ENCODE results near the gene ADAMTS17. TPM values are rescaled to one million over a fixed set of nuclear protein-coding genes. Genes with fewer than 3 reads are reported as not detected.

Gene ADAMTS17
- 1.4 TPM for total RNA-seq
- long read RNA-seq, partial matches to known transcripts = 0 of 1 reads
- long read RNA-seq, other reads (novel, unspliced or antisense) = 1 of 1 reads

DNA sequence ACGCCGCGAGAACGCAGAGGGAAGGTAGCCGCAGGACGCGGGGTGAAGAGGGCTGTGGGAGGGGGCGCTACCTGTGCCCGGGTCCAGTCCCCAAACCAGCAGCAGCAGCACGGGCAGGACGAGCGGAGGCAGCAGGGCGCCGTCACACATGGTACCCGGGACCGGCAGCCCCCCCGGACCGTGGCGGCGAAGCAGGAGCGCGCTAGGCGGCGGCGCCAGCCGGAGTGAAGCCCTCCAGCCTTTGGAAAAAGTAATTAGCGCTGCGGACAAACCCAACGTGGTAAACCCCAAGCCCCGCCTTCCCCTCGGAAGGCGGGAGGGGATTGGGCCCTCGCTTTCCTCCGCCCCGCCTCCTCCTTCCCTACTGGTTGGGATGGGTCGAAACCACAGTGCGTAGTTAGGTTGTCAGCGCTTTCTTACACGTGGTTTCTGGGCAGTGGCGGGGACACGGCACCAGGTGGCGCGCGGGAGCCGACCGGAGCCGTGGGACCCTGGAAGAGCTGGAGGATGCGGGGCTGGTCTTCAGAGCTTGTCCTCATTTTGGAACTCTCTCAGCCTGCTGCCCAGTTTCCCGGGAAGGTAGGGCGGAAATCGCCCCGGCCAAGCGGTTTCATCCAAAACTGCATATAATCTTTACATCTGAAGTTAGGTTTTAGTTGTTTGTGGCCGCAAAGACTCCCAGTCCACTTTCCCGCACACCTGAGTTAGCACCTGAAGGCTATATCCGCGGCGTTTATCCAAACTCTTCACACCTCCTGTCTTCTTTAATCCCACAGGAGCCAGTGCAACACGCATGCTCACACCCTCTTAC is at the start of gene ADAMTS17:
TSS of gene ADAMTS17 (minus strand) at position 226 of the 811 bp plus-strand sequence. CDS start at position 150, 76 bp downstream.
- ATAC-seq (peak; percentile 99), DNase-seq (ENCODE audit: missing footprints) (peak; percentile 96)
- intact Hi-C loops (cut with DNase I) = loop anchor here (2.0 to 10.0 kb wide), 3 partner anchors 263 to 663 kb away; partner anchors contain the start of genes ASB7 and LINS1

- DNase-seq (ENCODE audit: missing footprints) = no peak
- intact Hi-C loops (cut with DNase I) = no loop called here
- no peak for ATAC-seq
Observed at GRCh38 chr15:100385300-100386050, 43.7 kb upstream of the ADAMTS17 start.

DNA sequence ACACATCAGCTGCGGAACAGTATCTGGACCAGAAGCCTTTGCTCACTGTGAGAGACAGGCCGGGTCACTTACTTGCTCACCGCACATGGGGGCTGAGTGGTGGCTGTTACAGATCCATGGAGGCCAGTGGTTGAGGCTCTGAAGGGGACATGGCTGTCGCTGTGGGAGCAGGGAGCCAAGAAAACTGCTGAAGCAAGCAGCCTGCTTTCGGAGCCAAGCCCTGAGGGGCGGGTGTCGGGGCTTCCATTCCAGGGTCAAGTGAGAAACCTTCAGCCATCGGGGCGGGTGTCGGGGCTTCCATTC is 42.3 kb upstream of the ADAMTS17 start:
- intact Hi-C loops (cut with DNase I) = no loop called here
- no peak for ATAC-seq
- DNase-seq (ENCODE audit: missing footprints) = peak; percentile 65

DNA sequence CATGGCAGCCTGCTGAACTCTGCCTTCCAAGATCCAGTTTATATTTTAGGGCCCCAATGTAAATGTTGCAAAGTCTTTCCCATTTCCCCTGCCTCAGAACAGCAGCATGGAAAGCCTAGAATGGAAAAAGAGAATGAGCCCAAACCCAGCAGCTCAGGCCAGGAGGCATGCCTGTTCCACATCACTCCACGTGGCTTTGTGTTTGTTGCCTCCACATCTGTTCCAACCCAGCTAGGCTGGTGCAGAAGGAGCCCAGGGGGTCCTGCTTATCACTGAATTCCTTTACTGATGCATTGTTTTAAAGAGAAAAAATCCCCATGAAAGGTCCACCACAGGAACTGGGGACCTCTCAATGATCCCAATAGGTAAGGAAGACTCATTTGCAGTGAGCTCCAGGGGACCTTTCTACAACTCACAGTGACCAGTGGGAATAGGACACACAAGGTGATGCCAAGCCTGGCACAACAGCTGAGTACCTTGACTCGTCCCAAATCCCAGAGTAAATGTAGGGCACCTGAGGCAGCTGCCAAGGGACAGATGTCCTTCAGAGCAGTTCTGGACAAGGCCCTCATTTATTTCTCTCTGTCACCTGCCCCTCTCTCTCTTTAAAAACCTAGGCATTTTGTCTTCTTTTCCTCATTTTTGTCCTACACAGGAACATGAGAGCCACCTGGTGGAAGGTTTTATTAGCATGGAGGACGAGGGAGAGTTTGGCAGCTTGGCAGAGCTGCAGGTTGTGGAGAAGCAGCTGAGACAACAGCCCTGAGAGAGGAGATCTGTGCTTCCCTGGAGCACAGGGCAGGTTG is 41.7 kb upstream of the ADAMTS17 start:
- ATAC-seq (no peak), DNase-seq (ENCODE audit: missing footprints) (no peak)
- intact Hi-C loops (cut with DNase I) = no loop called here

DNA sequence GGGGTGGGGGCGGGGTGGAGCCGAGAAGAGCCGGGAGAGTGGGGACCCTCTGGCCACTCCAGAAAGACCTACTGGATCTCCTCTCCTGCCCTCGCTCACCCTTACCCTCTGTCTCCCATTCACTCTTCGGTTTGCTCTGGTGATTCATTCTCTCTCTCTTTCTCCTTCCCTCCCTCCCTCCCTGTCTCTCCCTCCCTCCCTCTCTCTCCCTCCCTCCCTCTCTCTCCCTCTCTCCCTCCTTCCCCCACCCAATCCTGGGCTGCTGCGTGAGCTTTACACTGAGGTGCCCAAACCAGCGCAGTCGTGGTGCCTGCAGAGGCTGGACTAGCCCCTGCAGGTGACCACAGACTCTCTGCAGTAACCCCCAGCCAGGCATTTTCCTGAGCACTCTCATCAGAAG is 32.2 kb upstream of the ADAMTS17 start:
- ATAC-seq (no peak), DNase-seq (ENCODE audit: missing footprints) (no peak)
- intact Hi-C loops (cut with DNase I) = no loop called here

DNA sequence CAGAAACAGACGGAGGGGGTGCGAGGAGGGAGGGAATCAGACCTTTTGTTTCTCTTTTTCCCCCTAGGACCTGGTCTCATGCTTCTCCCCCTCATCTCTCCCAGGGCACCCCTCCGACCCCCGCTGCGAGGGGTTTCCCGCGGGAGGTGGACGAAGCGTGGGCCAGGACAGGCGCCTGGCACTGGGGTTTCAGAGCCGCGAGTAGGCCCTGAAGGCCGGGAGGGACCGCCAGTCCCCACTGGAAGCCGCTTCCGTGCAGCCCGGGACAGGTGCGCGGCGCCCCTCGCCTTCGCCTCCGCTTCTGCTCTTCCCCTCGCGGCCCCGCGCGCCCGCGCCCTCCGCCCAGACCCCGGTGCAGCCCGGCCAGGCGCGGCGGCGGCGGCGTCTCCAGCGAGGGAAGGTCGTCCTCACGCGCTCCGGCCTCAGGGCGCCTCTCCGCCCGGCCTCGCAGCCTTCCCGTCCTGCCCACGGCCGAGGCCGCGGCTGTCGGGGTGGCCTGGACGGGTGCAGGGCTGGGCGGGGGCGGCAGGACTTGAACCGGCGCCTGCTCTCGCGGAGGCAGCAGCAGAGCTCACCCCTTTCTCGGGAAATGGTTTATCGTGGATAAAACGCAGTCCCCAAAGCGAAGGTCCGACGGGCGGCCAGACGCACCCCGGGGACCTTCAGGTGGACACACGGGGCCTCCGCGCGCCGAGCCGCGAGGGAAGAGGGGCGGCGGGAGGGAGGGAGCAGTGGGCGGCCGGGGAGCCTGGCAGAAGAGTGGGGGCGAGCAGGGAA is 31.5 kb upstream of the ADAMTS17 start:
- intact Hi-C loops (cut with DNase I) = no loop called here
- ATAC-seq (peak; percentile 37), DNase-seq (ENCODE audit: missing footprints) (no peak)

GRCh38 chr15:100372739-100373119 is 31.0 kb upstream of the ADAMTS17 start:
- intact Hi-C loops (cut with DNase I) = no loop called here
- ATAC-seq = peak; percentile 72

DNA sequence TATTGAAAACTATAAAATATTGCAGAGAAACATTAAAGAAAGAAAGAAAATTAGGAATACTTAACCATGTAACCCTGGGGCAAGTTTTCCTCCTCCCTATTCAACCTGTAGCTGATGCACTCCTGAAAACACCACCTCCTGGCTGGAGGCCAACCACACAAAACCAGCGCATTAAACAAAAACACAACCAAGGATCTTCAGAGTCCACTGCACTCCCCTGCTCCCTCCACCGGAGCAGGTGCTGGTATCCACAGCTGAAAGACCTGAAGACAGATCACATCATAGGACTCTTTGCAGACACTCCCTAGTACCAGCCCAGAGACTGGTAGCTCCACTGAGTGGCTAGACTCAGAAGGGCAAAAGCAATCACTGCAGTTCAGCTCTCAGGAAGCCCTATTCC is 13.6 kb upstream of the ADAMTS17 start:
- DNase-seq (ENCODE audit: missing footprints) = no peak
- no peak for ATAC-seq
- intact Hi-C loops (cut with DNase I) = no loop called here

More at GRCh38 chr15:100372739-100373119, 31.0 kb upstream of the ADAMTS17 start:
- DNase-seq (ENCODE audit: missing footprints) = no peak

GRCh38 chr15:100353449-100353848 is 11.7 kb upstream of the ADAMTS17 start:
- DNase-seq (ENCODE audit: missing footprints) (no peak), ATAC-seq (no peak)
- intact Hi-C loops (cut with DNase I) = no loop called here

- DNase-seq (ENCODE audit: missing footprints) (no peak), ATAC-seq (peak; percentile 67)
- intact Hi-C loops (cut with DNase I) = loop anchor here (2.0 kb wide), 1 partner anchor 222 kb away; no protein-coding TSS in a partner anchor
Observed at GRCh38 chr15:100350434-100351226, 8.9 kb upstream of the ADAMTS17 start.

DNA sequence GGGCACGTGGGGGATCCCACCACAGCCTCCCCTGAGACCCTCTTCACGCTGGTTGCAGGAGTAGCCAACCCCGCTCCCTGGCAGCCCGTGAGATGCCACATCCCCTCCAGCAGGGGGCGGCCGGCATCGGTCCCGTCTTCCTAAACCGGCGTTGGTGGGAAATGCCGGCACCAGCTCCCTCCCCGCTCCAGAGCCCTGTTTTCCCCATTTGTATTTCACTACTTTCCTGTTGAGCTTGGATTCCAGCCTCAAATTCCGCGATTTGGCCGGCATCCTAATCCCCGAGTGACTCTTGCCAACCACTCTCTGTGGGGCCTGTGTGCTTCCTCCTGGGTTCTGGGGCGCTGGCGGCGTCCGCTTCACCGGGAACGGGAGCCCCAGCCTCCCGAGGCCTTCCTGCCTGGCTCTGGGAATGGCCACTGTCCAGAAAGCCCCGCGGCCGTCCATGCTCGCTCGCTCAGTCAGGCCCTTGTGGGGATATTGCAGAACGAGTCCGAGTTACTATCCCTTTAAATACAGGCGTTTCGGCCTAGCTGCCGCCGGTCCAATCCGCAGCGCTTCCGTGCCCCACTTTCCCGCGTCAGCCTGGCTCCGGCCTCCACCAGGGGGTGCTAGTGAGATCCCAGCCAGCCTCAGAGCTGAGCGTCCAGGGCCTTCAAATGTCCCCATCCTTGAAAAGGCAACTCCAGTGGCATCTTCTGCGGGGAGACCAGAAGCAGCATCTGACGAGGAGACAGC is 8.1 kb upstream of the ADAMTS17 start:
- DNase-seq (ENCODE audit: missing footprints) (peak; percentile 96), ATAC-seq (peak; percentile 97)
- intact Hi-C loops (cut with DNase I) = loop anchor here (2.0 to 10.0 kb wide), 3 partner anchors 223 to 655 kb away; partner anchors contain the start of genes ASB7 and LINS1

GRCh38 chr15:100349321-100349695 is 7.5 kb upstream of the ADAMTS17 start:
- intact Hi-C loops (cut with DNase I) = loop anchor here (10.0 kb wide), 2 partner anchors 255 to 655 kb away; partner anchors contain the start of genes ASB7 and LINS1
- DNase-seq (ENCODE audit: missing footprints) (no peak), ATAC-seq (no peak)

DNA sequence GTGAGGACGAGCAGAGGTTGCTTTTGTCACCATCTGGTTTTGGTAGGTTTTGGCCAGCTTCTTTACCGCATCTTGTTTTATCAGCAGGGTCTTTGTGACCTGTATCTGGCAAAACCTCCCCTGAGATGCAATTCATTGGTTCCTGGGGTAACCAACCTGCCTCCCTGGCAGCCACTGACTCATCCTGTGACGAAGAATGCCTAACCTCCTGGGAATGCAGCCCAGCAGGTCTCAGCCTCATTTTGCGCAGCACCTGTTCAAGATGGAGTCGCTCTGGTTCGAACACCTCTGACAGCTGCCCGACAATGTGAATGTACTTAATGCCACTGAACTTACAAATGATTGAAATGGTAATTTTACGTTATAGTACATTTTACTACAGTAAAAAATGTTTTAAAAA is 6.8 kb upstream of the ADAMTS17 start:
- DNase-seq (ENCODE audit: missing footprints) (no peak), ATAC-seq (no peak)
- intact Hi-C loops (cut with DNase I) = loop anchor here (10.0 kb wide), 2 partner anchors 256 to 656 kb away; partner anchors contain the start of genes ASB7 and LINS1

- no peak for ATAC-seq
- intact Hi-C loops (cut with DNase I) = loop anchor here (10.0 kb wide), 2 partner anchors 258 to 658 kb away; partner anchors contain the start of genes ASB7 and LINS1
- DNase-seq (ENCODE audit: missing footprints) = no peak
Observed at GRCh38 chr15:100346866-100347512, 5.2 kb upstream of the ADAMTS17 start.

GRCh38 chr15:100345438-100345837 is 3.7 kb upstream of the ADAMTS17 start:
- intact Hi-C loops (cut with DNase I) = loop anchor here (10.0 kb wide), 2 partner anchors 259 to 659 kb away; partner anchors contain the start of genes ASB7 and LINS1
- DNase-seq (ENCODE audit: missing footprints) (no peak), ATAC-seq (no peak)

DNA sequence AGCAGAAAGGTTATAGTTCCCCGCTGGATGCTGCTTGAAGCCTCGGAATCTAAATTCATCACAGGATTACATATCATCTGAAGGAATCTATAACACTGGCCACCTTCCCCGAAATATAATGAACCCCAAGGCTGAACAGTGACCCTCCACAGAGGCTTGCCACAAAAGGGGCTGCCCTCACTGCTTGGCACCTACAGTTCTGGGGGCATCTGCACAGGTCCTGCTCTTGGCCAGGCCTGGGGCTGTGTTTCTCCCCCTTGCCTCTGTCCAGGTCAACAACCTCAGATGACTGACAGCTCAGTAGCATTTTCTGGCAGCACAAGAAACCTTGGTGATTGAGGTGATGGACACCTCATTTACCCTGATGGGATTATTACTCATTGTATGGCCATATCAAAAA is 1.5 kb upstream of the ADAMTS17 start:
- DNase-seq (ENCODE audit: missing footprints) = no peak
- intact Hi-C loops (cut with DNase I) = loop anchor here (2.0 to 10.0 kb wide), 3 partner anchors 262 to 662 kb away; partner anchors contain the start of genes ASB7 and LINS1
- no peak for ATAC-seq
